Measurements from ENCODE around the gene EFCAB8.

The EFCAB8 gene

GRCh38 chr20:32930181-32930580 lies 71.5 kb downstream of the EFCAB8 start:
- H4K5ac ChIP-seq (ENCODE audit: low read length), result no peak overlapping the region
- H3K23ac ChIP-seq (ENCODE audit: low read length), result no peak overlapping the region
- H3K36me3 ChIP-seq (ENCODE audit: control insufficient read depth, insufficient read depth, low read length), result no peaks in the 10 kb centered on the region
- no peak for DNase-seq
- no peak overlapping the region for H3K4me2 ChIP-seq (ENCODE audit: low read length)
- H3K4me1 ChIP-seq (ENCODE audit: control insufficient read depth, low read depth, low read length), result no peaks in the 10 kb centered on the region
- H2BK5ac ChIP-seq (ENCODE audit: low read length), result no peak overlapping the region
- H2BK120ac ChIP-seq (ENCODE audit: low read depth, low read length), result no peak overlapping the region
- H3K4ac ChIP-seq (ENCODE audit: low read depth, low read length), result no peak overlapping the region
- no peak overlapping the region for H3K9ac ChIP-seq (ENCODE audit: low read length)
- H3K18ac ChIP-seq (ENCODE audit: low read length), result no peak overlapping the region
- H3K27ac ChIP-seq (ENCODE audit: low read depth, low read length), result no peak overlapping the region
- no CpG with 5 or more reads among the region's 10 CpGs for WGBS (ENCODE audit: extremely low coverage, insufficient coverage, low lambda C conversion rate)
- H3K79me1 ChIP-seq (ENCODE audit: low read length), result no peaks in the 10 kb centered on the region
- no peak overlapping the region for H3K4me3 ChIP-seq (ENCODE audit: low read length)
- no peak overlapping the region for H3K56ac ChIP-seq (ENCODE audit: low read length)
- no peaks in the 10 kb centered on the region for H3K27me3 ChIP-seq (ENCODE audit: insufficient read depth, low read length, poor library complexity)
- H4K8ac ChIP-seq (ENCODE audit: low read depth, low read length), result no peak overlapping the region
- no peak overlapping the region for H2BK15ac ChIP-seq (replicated peaks; ENCODE audit: low read depth)
- no peaks in the 10 kb centered on the region for H3K79me2 ChIP-seq (ENCODE audit: control insufficient read depth, insufficient read depth, low read length)
- no peak overlapping the region for H2AK5ac ChIP-seq (ENCODE audit: low read length)

- Histone ChIP-seq H2BK15ac (replicated peaks; ENCODE audit: low read depth) (no peak overlapping the region), H3K56ac (ENCODE audit: low read length) (no peak overlapping the region), H3K36me3 (ENCODE audit: control insufficient read depth, insufficient read depth, low read length) (no peaks in the 10 kb centered on the region), H3K4me3 (ENCODE audit: low read length) (no peak overlapping the region), H2BK120ac (ENCODE audit: low read depth, low read length) (no peak overlapping the region), H2BK5ac (ENCODE audit: low read length) (no peak overlapping the region), H3K79me1 (ENCODE audit: low read length) (no peaks in the 10 kb centered on the region), H4K8ac (ENCODE audit: low read depth, low read length) (no peak overlapping the region), H3K79me2 (ENCODE audit: control insufficient read depth, insufficient read depth, low read length) (no peaks in the 10 kb centered on the region), H3K18ac (ENCODE audit: low read length) (no peak overlapping the region), H2AK5ac (ENCODE audit: low read length) (no peak overlapping the region), H4K5ac (ENCODE audit: low read length) (no peak overlapping the region), H3K4ac (ENCODE audit: low read depth, low read length) (no peak overlapping the region), H3K27ac (ENCODE audit: low read depth, low read length) (no peak overlapping the region), H3K4me1 (ENCODE audit: control insufficient read depth, low read depth, low read length) (no peaks in the 10 kb centered on the region), H3K23ac (ENCODE audit: low read length) (no peak overlapping the region), H3K4me2 (ENCODE audit: low read length) (no peak overlapping the region), H3K27me3 (ENCODE audit: insufficient read depth, low read length, poor library complexity) (no peaks in the 10 kb centered on the region), H3K9ac (ENCODE audit: low read length) (no peak overlapping the region)
- no CpG with 5 or more reads among the region's 5 CpGs for WGBS (ENCODE audit: extremely low coverage, insufficient coverage, low lambda C conversion rate)
- DNase-seq, result no peak
Observed at GRCh38 chr20:32930701-32931100, 72.0 kb downstream of the EFCAB8 start.

GRCh38 chr20:32934580-32934979 lies 75.9 kb downstream of the EFCAB8 start:
- no peaks in the 10 kb centered on the region for H3K36me3 ChIP-seq (ENCODE audit: control insufficient read depth, insufficient read depth, low read length)
- no peak overlapping the region for H2BK120ac ChIP-seq (ENCODE audit: low read depth, low read length)
- no peaks in the 10 kb centered on the region for H3K27me3 ChIP-seq (ENCODE audit: insufficient read depth, low read length, poor library complexity)
- H3K4me3 ChIP-seq (ENCODE audit: low read length), result no peak overlapping the region
- H3K4me2 ChIP-seq (ENCODE audit: low read length), result no peak overlapping the region
- no peak overlapping the region for H2AK5ac ChIP-seq (ENCODE audit: low read length)
- H3K23ac ChIP-seq (ENCODE audit: low read length), result no peak overlapping the region
- no peaks in the 10 kb centered on the region for H3K79me2 ChIP-seq (ENCODE audit: control insufficient read depth, insufficient read depth, low read length)
- no CpG with 5 or more reads among the region's 4 CpGs for WGBS (ENCODE audit: extremely low coverage, insufficient coverage, low lambda C conversion rate)
- no peak overlapping the region for H2BK5ac ChIP-seq (ENCODE audit: low read length)
- H4K8ac ChIP-seq (ENCODE audit: low read depth, low read length), result no peak overlapping the region
- no peak overlapping the region for H3K9ac ChIP-seq (ENCODE audit: low read length)
- no peak overlapping the region for H2BK15ac ChIP-seq (replicated peaks; ENCODE audit: low read depth)
- no peak overlapping the region for H3K18ac ChIP-seq (ENCODE audit: low read length)
- H3K27ac ChIP-seq (ENCODE audit: low read depth, low read length), result no peak overlapping the region
- H3K79me1 ChIP-seq (ENCODE audit: low read length), result no peaks in the 10 kb centered on the region
- no peak overlapping the region for H3K4ac ChIP-seq (ENCODE audit: low read depth, low read length)
- H4K5ac ChIP-seq (ENCODE audit: low read length), result no peak overlapping the region
- no peak overlapping the region for H3K56ac ChIP-seq (ENCODE audit: low read length)
- no peaks in the 10 kb centered on the region for H3K4me1 ChIP-seq (ENCODE audit: control insufficient read depth, low read depth, low read length)
- DNase-seq, result no peak

GRCh38 chr20:32941155-32941885 lies 82.6 kb downstream of the EFCAB8 start:
- H2BK5ac ChIP-seq (ENCODE audit: low read length), result no peak overlapping the region
- H2BK15ac ChIP-seq (replicated peaks; ENCODE audit: low read depth), result no peak overlapping the region
- H4K8ac ChIP-seq (ENCODE audit: low read depth, low read length), result no peak overlapping the region
- H2BK120ac ChIP-seq (ENCODE audit: low read depth, low read length), result no peak overlapping the region
- H3K56ac ChIP-seq (ENCODE audit: low read length), result no peak overlapping the region
- H3K27me3 ChIP-seq (ENCODE audit: insufficient read depth, low read length, poor library complexity), result no peaks in the 10 kb centered on the region
- no CpG with 5 or more reads among the region's 4 CpGs for WGBS (ENCODE audit: extremely low coverage, insufficient coverage, low lambda C conversion rate)
- H3K79me2 ChIP-seq (ENCODE audit: control insufficient read depth, insufficient read depth, low read length), result no peaks in the 10 kb centered on the region
- no peak overlapping the region for H2AK5ac ChIP-seq (ENCODE audit: low read length)
- H3K4ac ChIP-seq (ENCODE audit: low read depth, low read length), result no peak overlapping the region
- H3K23ac ChIP-seq (ENCODE audit: low read length), result no peak overlapping the region
- H3K18ac ChIP-seq (ENCODE audit: low read length), result no peak overlapping the region
- H3K36me3 ChIP-seq (ENCODE audit: control insufficient read depth, insufficient read depth, low read length), result no peaks in the 10 kb centered on the region
- DNase-seq, result no peak
- no peaks in the 10 kb centered on the region for H3K79me1 ChIP-seq (ENCODE audit: low read length)
- no peak overlapping the region for H4K5ac ChIP-seq (ENCODE audit: low read length)
- no peak overlapping the region for H3K9ac ChIP-seq (ENCODE audit: low read length)
- H3K4me1 ChIP-seq (ENCODE audit: control insufficient read depth, low read depth, low read length), result peaks cover 5% of the 10 kb centered on the region
- H3K4me2 ChIP-seq (ENCODE audit: low read length), result no peak overlapping the region
- no peak overlapping the region for H3K4me3 ChIP-seq (ENCODE audit: low read length)
- no peak overlapping the region for H3K27ac ChIP-seq (ENCODE audit: low read depth, low read length)

GRCh38 chr20:32943490-32944052 lies 84.8 kb downstream of the EFCAB8 start:
- Histone ChIP-seq H4K8ac (ENCODE audit: low read depth, low read length) (no peak overlapping the region), H3K27ac (ENCODE audit: low read depth, low read length) (no peak overlapping the region), H3K36me3 (ENCODE audit: control insufficient read depth, insufficient read depth, low read length) (no peaks in the 10 kb centered on the region), H3K4me2 (ENCODE audit: low read length) (no peak overlapping the region), H2BK15ac (replicated peaks; ENCODE audit: low read depth) (no peak overlapping the region), H3K4ac (ENCODE audit: low read depth, low read length) (no peak overlapping the region), H3K9ac (ENCODE audit: low read length) (no peak overlapping the region), H2AK5ac (ENCODE audit: low read length) (no peak overlapping the region), H3K56ac (ENCODE audit: low read length) (peak overlapping the region; percentile 58), H3K79me2 (ENCODE audit: control insufficient read depth, insufficient read depth, low read length) (no peaks in the 10 kb centered on the region), H3K4me3 (ENCODE audit: low read length) (no peak overlapping the region), H2BK5ac (ENCODE audit: low read length) (no peak overlapping the region), H3K23ac (ENCODE audit: low read length) (no peak overlapping the region), H4K5ac (ENCODE audit: low read length) (no peak overlapping the region), H2BK120ac (ENCODE audit: low read depth, low read length) (no peak overlapping the region), H3K4me1 (ENCODE audit: control insufficient read depth, low read depth, low read length) (peaks cover 5% of the 10 kb centered on the region), H3K79me1 (ENCODE audit: low read length) (no peaks in the 10 kb centered on the region), H3K18ac (ENCODE audit: low read length) (no peak overlapping the region), H3K27me3 (ENCODE audit: insufficient read depth, low read length, poor library complexity) (no peaks in the 10 kb centered on the region)
- 100% methylated on average over 1 of the region's 7 CpGs for WGBS (ENCODE audit: extremely low coverage, insufficient coverage, low lambda C conversion rate)
- no peak for DNase-seq
